Measurements from ENCODE around the gene ACTL9.

- TF ChIP-seq POLR2A (IDR thresholded peaks at IDR 0.05): no peak
- TF ChIP-seq CTCF (IDR thresholded peaks at IDR 0.05): no peak
Measured at GRCh38 chr19:8699908-8700307, 1.3 kb upstream of the ACTL9 start.
